SU-DHL-6 (cell line): ENCODE measurements around the gene TXNDC2.

Experiments used
- EZH2phosphoT487 ChIP-seq: fragments of 200-600 bp; sonication (generic), shearing (Covaris generic); conservative IDR thresholded peaks from 2 replicates; pipeline ENCODE4 v1.6.1; 2018; ENCODE audit warnings: mild to moderate bottlenecking, antibody characterized with exemption, low read length, moderate library complexity, mixed read lengths
- TF ChIP-seq, protein P1 (sequence below): fragments of 200-600 bp; sonication (generic); IDR thresholded peaks from one replicate; pipeline ENCODE4 v1.5.1; 2017; ENCODE audit warnings: antibody characterized with exemption, mild to moderate bottlenecking, low read length, moderate library complexity; ENCODE audit not compliant: insufficient read depth, poor library complexity, severe bottlenecking

DNA sequence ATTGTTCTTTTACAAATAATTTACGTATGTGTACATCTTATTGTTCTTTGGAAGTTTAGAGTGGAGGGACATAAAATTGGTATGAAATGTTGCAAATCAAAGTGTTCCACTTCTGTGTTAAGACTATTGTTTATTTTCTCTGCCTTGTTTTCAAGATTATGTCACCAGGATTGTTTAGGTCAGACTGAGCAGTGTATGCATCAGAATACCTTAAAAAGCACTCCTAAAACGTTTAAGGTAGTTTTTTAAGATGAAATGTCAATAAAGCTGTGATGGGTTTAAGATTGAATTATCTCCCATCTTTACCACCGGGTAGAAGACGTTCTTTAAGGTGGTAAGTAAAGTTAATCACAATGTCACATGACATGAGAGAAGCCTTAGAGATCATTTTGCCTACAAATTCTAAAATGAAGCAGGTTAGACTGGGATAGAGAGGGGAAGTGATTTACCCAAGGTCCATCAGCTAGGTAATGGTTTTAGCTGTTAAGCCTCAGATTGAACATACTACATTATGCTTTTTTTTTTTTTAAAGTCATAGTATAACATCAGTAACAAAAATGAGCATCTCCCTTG, 38.7 kb downstream of the TXNDC2 start:
- TF ChIP-seq, protein P1, sequence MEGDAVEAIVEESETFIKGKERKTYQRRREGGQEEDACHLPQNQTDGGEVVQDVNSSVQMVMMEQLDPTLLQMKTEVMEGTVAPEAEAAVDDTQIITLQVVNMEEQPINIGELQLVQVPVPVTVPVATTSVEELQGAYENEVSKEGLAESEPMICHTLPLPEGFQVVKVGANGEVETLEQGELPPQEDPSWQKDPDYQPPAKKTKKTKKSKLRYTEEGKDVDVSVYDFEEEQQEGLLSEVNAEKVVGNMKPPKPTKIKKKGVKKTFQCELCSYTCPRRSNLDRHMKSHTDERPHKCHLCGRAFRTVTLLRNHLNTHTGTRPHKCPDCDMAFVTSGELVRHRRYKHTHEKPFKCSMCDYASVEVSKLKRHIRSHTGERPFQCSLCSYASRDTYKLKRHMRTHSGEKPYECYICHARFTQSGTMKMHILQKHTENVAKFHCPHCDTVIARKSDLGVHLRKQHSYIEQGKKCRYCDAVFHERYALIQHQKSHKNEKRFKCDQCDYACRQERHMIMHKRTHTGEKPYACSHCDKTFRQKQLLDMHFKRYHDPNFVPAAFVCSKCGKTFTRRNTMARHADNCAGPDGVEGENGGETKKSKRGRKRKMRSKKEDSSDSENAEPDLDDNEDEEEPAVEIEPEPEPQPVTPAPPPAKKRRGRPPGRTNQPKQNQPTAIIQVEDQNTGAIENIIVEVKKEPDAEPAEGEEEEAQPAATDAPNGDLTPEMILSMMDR = no peak
- no peak for TF ChIP-seq EZH2phosphoT487
